ENCODE results near the gene FAM120A. TPM values are rescaled to one million over a fixed set of nuclear protein-coding genes. Genes with fewer than 3 reads are reported as not detected.
A peak's percentile ranks its signal among the peaks of the same experiment; 100 is the strongest.

The FAM120A gene
- total RNA-seq, 1 donor from 2014 or later = 93.1 TPM

- no peak for DNase-seq (ENCODE audit: extremely low spot score, unreplicated experiment)
- H3K27ac Mint-ChIP-seq (ENCODE audit: unreplicated experiment) = peak overlapping the region; percentile 41
- peaks cover 35% of the 10 kb centered on the region for H3K36me3 Mint-ChIP-seq (ENCODE audit: unreplicated experiment)
- H3K27me3 Mint-ChIP-seq (ENCODE audit: unreplicated experiment) = no peaks in the 10 kb centered on the region
- no peaks in the 10 kb centered on the region for H3K9me3 Mint-ChIP-seq (ENCODE audit: unreplicated experiment)
- H3K4me3 Mint-ChIP-seq (ENCODE audit: unreplicated experiment) = no peak overlapping the region
- no peaks in the 10 kb centered on the region for H3K4me1 Mint-ChIP-seq (ENCODE audit: unreplicated experiment)
- no peak for TF ChIP-seq CTCF (IDR thresholded peaks at IDR 0.05)
These were observed 94.9 kb downstream of the FAM120A start for GRCh38 chr9:93546356-93546755.

- no peak for DNase-seq (ENCODE audit: extremely low spot score, unreplicated experiment)
- Mint-ChIP-seq H3K4me3 (ENCODE audit: unreplicated experiment) (no peak overlapping the region), H3K4me1 (ENCODE audit: unreplicated experiment) (no peaks in the 10 kb centered on the region), H3K27me3 (ENCODE audit: unreplicated experiment) (no peaks in the 10 kb centered on the region), H3K9me3 (ENCODE audit: unreplicated experiment) (no peaks in the 10 kb centered on the region), H3K36me3 (ENCODE audit: unreplicated experiment) (peaks cover 47% of the 10 kb centered on the region), H3K27ac (ENCODE audit: unreplicated experiment) (no peak overlapping the region)
- TF ChIP-seq CTCF (IDR thresholded peaks at IDR 0.05) = no peak
These were observed 98.1 kb downstream of the FAM120A start for GRCh38 chr9:93549611-93550010.

- H3K27me3 Mint-ChIP-seq (ENCODE audit: unreplicated experiment) = no peaks in the 10 kb centered on the region
- no peak overlapping the region for H3K27ac Mint-ChIP-seq (ENCODE audit: unreplicated experiment)
- no peaks in the 10 kb centered on the region for H3K9me3 Mint-ChIP-seq (ENCODE audit: unreplicated experiment)
- TF ChIP-seq CTCF (IDR thresholded peaks at IDR 0.05) = no peak
- no peaks in the 10 kb centered on the region for H3K4me1 Mint-ChIP-seq (ENCODE audit: unreplicated experiment)
- no peak overlapping the region for H3K4me3 Mint-ChIP-seq (ENCODE audit: unreplicated experiment)
- peaks cover 43% of the 10 kb centered on the region for H3K36me3 Mint-ChIP-seq (ENCODE audit: unreplicated experiment)
- DNase-seq (ENCODE audit: extremely low spot score, unreplicated experiment) = no peak
These were observed 101.4 kb downstream of the FAM120A start for GRCh38 chr9:93552923-93553322.

GRCh38 chr9:93555370-93555769 is 103.9 kb downstream of the FAM120A start:
- Mint-ChIP-seq H3K4me1 (ENCODE audit: unreplicated experiment) (no peaks in the 10 kb centered on the region), H3K27ac (ENCODE audit: unreplicated experiment) (no peak overlapping the region), H3K4me3 (ENCODE audit: unreplicated experiment) (no peak overlapping the region), H3K36me3 (ENCODE audit: unreplicated experiment) (peaks cover 53% of the 10 kb centered on the region), H3K27me3 (ENCODE audit: unreplicated experiment) (no peaks in the 10 kb centered on the region), H3K9me3 (ENCODE audit: unreplicated experiment) (no peaks in the 10 kb centered on the region)
- TF ChIP-seq CTCF (IDR thresholded peaks at IDR 0.05) = no peak
- DNase-seq (ENCODE audit: extremely low spot score, unreplicated experiment) = no peak

GRCh38 chr9:93557366-93558137 is 106.1 kb downstream of the FAM120A start:
- no peak for TF ChIP-seq CTCF (IDR thresholded peaks at IDR 0.05)
- Mint-ChIP-seq H3K4me3 (ENCODE audit: unreplicated experiment) (no peak overlapping the region), H3K27ac (ENCODE audit: unreplicated experiment) (no peak overlapping the region), H3K36me3 (ENCODE audit: unreplicated experiment) (peaks cover 51% of the 10 kb centered on the region), H3K9me3 (ENCODE audit: unreplicated experiment) (no peaks in the 10 kb centered on the region), H3K27me3 (ENCODE audit: unreplicated experiment) (no peaks in the 10 kb centered on the region), H3K4me1 (ENCODE audit: unreplicated experiment) (no peaks in the 10 kb centered on the region)
- DNase-seq (ENCODE audit: extremely low spot score, unreplicated experiment) = no peak
